HPDE6-E6E7 (cell line): ENCODE measurements around the gene RALB.
"Not testable (repeated sequence)": the region's sequence is repeated elsewhere in the genome, so short reads cannot be mapped to it uniquely, and the experiment has no call there.

Source experiments
- DNase-seq: peaks from one replicate; pipeline ENCODE4 v3.0.0; 2011; ENCODE audit warnings: missing footprints; ENCODE audit errors: extremely low spot score

RALB gene

DNA sequence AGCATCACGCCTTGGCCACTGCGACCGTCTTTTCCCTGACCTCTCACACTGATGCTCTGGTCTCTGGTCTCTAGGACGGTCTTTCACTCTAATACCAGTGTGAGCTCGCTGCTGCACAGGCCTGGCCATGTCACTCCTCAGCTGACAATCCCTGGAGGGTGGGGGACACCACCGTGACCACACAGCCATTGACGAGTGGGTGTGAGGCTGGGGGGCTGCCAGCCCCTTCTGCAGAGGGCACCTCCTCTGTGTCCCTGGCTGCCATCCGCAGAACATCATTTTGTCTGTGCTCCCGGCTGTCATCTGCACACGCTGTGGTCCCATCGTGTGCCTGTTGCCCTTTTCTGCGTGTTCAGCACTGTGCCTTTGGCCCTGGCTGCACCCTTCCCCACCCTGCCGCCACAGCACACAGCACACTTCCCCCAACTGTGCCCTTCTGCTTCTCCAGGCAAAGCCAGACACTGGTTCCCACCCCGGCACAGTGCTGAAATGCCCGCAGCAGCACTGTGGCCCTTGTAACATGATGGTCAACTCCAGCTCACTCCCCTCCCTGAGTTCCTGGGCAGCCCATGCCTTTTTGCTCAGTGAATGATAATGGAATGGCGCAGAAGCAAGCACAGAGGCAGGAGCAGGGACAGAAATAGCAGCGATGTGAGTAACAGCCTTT is 62.8 kb downstream of the RALB start:
- no peak for DNase-seq

DNA sequence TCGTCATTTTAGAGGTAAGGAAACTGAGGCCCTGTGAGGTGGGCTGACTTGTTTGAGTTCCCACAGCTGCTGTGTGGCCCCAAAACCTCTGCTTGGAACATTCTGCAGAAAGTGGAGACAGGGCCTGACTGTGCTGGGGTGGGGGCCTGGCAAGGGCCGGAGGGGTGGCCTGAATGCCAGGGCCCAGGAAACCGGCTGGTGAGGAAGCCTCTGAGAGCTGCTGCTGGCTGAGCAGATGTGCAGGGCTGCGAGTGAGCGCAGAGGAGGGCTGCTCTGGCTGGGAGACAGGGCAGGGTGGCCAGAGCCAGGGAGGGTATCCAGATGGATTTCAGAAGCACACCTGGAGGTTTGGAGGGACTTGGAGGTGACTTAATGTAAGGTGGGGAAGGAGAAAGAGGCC is 63.4 kb downstream of the RALB start:
- no peak for DNase-seq

DNA sequence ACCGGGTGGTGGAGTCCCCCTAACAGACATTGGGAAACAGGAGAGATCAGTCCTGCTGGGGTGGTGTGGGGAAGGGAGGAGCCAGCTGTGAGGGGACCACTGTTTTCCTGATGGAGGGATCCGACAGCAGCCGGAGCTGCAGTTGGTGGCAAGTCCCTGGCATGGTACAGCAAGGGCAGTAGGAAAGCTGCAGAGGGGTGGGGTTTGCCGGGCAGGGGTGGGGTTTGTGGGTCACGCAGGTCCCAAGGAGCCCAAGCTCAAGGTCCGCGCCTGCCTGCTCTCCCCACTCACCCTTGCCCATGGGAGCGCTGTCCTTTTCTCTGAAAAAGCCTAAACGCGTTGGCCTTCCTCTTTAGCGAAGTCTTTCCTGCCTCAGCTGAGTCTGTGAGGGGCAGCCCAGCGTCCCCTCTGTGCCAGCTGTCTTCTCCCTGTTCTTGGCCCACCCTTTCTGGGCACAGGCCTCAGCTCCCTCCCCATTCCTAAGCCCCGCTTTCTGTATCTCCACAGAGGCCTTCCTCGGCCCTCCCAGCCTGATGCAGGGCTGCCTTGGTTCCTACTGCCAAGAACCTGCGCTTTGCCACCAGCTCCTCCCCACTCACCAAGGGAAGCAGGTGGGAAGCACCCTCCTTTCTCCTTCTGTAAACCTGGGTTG is 64.0 kb downstream of the RALB start:
- DNase-seq = no peak

DNA sequence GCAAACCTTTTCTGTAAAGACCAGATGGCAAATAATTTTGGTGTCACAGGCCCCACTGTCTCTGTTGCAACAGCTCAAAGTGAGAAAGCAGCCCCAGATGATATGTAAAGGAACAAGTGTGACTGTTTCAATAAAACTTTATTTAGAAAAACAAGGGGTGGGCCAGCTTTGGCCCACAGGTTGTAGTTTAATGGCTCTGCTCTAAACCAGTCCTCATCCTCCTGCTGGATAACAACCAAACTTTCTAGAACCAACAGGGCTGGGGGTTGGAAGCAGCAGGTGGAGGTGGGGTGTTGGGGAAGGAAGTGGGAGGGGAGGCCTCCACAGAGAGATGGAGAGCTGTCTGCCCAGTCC is 64.5 kb downstream of the RALB start:
- DNase-seq = no peak

DNA sequence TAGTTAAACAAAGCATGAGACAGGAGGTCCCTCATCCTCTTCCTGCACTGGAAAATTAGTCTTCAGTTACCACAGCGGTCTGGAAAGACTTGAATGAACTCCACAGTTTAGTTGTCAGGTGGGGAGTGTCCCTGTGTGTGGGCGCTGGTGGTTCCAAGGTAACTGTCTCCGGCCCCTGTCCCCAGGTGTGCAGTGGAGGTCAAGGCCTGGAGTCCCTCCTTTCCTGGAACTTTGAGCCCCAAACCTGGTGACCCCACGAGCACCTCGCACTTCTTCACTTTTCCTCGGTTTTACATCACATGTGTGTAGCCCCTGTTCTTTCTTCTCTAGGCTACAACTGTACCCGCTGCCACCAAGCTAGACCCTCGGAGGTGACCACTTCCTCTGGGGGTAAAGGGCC is 65.3 kb downstream of the RALB start:
- DNase-seq = no peak

DNA sequence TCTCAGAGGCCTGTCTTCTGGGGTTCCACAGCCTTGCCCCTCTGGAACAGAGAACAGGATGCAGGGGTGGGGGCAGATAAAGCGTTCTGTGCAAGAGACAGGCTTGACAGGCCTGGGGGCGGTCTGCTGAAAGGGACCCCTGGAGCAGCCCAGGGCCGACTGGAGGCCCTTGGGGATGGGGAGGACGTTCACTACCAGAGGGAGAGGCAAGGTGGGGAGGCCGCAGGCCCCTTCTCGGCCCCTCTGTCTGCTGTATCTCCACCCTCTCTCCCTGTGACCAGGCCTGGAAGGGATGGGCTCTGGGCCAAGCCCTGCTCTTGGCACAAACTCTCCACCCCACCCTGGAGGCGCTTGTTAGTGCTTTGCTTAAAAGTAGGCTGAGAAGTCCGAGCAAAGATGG is 66.0 kb downstream of the RALB start:
- DNase-seq = no peak

DNA sequence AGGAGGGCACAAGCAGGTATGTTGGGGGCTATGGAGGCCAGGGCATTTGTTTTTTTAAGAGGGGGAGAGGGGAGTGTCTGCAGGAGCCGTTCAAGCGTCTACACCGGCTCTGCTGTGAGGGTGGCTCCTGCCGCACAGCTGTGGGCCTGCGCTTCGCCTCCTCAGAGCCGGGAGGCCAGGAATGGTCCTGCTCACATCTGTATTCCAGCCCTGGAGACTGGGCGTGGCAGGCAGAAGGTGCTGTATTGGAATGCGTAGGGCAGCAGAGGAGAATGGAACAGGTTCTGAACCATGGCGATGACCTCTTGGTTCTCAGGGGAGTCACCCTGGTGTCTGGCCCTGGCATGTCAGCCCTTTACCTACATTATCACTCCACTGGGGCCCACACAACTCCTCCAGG is 66.5 kb downstream of the RALB start:
- DNase-seq = no peak

DNA sequence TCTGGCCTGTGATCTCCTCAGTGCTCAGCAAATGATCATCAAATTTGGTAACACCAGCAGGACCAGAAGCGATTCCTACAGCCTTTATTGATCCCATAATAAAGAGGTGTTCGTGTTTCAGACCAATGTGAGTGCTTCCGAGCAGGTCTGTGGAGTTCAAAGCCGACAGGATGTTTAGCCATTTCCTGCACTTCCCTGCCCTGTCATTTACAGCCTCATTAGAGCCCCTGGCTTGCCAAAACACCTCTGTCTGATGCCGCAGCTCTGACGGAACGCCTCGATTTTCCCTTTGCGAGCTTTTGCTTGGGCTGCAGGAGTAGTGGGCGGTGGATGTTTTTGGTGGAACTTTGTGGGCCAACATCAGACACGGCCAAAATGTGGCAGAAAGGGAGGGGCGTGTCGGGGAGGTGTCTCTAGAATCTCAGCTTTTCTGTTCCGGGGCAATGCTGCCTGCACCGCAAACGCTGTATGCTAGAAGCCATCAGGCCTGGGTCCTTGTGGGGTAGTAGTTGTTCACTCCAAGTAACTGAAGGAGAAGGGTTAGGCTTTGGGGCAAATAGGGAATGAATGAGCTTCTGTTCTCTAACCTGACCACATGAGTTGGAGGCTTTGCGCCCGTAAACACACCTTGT is 67.2 kb downstream of the RALB start:
- DNase-seq = no peak

DNA sequence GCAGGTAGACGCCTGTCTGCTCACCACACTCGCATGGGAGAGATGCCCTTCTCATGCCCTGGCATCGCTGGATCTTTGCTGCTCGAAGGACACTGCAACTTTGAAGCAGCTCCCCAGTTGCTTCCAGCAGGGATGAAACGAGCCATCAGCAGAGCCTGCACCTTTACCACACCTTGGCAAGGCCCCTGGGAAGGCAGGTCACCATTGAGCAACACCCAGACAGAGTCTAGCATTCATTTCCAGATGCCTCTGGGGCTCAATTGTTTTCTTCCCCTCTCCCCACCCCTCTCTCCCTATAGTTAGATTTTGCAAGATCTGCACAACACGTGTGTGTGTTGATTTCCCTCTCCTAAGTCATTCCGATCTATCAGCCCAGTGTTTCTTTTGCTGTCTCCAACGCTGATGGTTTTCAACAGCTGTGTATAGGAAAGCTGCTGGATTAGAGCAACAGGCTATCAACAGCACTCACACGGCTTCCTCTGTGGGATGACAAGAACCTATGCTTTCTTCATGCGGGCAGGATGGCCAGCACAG is 67.7 kb downstream of the RALB start:
- peak; percentile 29 for DNase-seq

DNA sequence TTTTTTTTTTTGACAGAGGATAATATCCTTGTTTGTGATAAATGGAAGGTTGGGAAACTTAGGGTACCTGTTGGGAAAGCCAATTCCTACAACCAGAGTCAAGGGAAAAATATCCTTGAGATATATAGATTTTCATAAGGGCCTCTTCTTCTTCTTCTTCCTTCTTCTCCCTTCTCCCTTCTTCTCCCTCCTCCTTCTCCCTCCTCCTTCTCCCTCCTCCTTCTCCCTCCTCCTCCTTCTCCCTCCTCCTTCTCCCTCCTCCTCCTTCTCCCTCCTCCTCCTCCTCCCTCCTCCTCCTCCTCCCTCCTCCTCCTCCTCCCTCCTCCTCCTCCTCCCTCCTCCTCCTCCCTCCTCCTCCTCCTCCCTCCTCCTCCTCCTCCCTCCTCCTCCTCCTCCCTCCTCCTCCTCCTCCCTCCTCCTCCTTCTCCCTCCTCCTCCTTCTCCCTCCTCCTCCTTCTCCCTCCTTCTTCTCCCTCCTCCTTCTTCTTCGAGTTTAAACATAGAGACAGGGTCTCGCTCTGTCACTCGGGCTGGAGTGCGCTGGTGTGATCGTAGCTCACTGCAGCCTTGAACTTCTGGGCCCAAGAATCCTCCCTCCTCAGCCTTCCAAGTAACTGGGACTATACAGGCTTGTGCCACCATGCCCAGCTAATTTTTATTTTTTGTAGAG is 68.4 kb downstream of the RALB start:
- DNase-seq = not testable (repeated sequence)

DNA sequence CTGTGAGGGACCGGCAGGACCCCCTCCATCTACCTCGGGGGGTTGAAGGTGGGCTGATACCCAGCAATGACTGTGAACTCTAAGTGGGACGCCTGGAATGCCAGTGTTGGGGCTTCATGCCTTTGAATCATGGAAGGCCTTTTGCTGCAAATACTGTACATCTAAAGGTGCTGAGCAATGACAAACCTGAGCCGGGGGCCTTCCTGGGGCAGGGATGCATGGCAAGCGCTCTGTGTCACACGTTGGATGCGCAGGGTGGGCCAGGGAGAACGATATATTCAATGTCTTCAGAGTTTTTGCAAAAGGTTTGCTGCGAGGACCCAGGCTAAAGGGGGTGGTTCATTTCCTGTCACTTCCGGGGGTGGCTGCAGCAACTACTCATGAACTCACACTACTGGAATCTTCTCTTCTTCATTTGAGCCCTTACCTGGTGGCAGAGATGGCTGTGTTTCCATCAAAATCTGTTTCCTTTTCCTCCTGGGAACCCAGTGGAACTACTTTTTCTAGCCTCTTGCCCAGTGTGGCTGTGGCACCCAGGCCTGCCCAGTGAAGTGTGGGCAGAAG is 69.2 kb downstream of the RALB start:
- no peak for DNase-seq

DNA sequence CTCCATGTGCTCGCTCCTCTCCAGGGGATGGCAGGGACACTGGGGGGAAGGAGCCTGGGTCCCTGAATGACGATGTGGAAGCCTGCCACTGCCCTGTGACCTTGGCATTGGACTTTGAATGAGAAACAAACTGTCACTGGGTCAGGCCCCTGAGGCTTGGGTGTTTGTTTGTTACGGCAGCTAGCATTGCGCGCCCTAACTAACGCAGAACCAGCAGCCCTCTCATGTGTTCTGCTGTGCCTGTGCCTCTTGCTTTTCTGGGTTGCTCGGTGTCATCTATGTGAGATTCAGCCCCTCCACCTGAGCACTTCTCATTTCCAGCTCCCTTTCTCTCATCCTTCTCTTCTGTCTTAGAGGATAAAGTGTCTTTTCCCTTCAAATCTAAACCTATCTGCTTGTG is 69.7 kb downstream of the RALB start:
- no peak for DNase-seq

DNA sequence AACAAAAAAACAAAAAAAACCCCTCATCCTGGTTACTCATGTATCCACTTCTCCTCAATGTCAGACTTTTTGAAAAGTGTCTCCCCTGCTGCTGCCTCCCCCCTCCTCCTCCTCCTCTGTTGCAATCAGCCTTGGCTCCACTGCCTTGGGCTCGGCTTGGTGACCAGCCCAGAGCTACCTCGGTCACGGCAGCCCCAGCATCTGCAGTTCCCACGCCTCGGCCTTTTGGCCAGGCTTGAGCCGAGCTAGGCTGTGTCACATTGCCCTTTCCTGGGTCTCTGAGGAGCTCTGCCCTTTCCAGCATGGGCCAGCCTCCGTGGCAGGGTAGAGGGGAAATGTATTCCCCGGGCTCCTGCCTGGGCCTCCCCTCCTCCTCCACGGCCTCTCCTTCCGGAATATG is 70.6 kb downstream of the RALB start:
- DNase-seq = no peak

DNA sequence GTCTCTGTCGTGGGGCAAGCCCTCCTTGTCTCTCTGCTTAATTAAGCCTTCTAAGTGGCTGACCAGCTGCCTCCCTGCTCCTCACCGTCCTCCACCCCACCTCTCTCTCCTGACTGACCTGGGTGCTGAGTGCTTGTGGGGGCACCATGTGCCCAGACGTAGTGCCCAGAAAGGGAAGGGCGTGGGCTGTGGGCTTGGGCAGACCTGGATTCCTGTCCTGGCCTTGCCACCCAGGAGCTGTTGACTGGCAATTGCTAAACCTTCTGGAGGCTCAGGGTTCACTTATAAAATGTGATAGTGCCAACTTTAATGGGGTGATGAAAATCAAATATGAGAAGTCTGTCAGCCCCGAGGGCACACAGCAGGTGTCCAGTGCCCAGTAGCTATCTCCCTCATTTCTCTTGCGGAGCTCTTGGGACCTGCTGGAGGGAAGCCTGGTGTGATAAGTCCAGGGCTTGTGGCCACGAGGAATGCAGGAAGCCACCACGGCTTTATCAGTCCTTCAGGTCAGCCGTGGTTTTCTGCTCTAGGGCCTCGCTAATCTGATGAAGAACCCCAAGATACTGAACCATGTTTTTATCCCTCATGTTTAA is 71.3 kb downstream of the RALB start:
- DNase-seq = no peak

DNA sequence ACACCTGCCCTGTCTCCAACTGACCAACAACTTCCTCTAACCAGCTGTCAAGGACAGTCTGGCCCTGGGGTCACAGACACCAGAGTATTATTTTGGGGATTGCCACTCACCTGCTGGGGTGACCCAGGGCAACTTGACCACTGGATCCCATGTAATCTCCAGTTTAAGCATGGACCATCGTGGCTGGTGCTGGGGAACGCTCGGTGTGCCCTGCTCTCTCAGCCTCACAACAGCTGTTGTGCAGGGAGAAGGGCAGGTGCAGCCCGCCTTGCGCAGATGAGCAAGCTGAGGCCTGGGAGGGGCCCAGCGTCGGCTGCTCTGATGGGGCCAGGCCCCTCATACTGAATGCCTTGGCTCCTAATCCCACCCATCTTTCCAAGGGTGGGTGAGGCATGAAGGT is 72.3 kb downstream of the RALB start:
- DNase-seq = no peak

DNA sequence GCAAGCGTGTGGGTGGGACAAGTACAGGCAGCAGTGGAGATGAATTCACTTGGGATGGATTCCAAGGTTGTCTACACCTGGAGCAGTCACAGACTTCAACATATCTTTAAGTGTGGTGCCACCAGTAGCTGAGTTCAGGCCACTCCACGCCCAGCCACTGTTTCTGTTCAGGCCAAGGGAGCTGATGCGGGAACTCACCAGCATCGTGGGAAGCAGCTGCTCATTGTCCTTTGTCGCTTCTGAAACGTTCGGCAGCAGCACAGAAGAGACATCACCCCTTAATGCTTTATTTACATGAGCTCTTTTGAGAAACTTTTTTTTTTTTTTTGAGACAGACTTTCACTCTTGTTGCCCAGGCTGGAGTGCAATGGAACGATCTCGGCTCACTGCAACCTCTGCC is 73.4 kb downstream of the RALB start:
- no peak for DNase-seq

DNA sequence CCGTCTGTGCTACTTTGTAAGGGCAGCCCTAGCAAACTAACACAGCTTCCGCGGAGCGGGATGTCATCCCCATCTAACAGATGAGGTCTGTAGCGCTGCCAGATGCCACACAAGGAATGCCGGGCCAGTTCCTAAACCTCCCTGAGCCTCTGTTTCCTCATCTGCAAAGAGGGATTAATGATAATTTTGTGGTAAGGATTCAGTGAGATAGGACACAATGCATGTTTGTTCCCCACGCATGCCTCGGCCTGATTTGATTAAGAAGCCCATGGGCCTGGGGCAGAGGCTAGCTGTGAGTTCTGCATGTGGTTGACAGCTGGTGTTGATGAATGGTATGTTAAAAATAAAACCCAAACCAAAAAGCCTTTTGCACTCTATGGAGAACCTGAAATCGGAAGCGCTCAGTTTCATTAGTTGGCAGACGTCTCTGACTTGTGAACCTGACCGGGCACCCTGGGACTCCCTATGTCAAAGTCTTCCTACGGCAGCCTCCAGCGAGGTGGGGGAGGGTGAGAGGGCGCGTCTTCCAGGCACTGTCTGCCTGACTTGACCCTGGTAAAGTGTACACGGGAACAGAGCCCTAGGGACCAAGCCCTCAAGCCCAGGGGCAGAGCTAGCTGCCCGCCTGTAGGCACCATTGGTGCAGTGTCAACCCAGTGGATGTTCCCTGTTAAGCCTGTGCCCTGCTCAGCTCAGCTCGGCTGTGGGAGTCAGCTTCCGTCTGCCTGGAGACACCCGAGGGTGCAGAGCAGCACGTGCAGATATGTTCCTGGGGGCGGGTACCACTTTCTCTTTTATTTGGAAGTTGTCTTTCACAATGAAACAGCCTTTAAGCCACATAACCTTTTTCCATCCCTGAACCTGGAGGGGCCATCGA is 78.5 kb downstream of the RALB start:
- DNase-seq = no peak

DNA sequence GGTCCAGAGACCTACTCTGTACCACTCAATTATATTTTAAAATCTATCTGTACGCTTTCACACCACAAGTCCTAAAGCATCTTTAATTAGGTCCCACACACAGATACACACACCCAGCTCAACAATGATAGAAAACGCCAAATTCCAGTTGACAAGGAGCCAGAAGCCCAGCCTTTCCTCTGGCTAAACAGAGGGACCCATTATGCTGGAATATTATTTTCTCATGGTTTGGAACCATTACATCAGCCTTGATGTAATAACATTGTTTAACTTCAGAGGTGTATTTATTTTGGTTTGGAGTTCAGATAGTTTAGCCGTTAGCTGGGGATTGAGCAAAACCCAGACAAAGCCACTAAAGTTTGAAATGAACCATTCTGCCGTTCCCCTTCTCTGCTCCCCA is 79.3 kb downstream of the RALB start:
- DNase-seq = no peak

DNA sequence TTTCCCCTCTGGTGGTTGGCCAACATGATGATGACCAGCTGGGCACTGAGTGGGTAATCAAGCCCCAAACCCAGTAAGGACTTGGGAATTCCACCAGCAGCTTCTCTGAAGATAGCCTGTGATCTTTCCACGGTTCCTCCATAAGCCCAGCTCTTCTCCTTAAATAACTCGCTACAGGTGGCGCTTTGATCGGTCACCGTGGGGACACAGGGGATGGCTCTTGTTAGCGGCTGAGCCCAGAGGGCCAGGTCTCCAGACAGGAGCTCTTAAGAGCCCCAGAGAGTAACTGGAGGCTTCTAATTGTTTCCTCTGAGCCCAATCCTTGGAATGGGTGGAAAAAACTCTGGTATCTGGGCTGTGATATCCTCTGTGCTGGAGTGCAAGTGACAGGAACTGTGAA is 79.7 kb downstream of the RALB start:
- DNase-seq = no peak

DNA sequence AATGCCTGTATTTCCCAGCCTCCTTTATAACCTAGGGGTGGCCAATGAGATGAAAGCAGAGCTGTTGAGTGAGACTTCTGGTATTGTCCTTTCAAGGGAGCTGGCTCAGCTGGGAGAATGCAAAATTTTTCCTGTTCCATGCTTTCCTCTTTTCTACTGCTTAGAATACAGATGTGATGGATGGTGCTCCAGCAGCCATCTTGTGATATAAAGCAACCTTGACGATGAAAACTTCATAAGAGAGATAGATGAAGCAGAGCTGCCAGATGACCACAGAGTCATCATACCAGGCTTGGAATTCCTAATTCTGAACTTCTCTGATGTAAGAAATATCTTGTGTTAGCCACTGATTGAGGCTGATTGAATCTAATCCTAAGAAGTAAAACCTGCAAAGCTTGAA is 81.4 kb downstream of the RALB start:
- no peak for DNase-seq

DNA sequence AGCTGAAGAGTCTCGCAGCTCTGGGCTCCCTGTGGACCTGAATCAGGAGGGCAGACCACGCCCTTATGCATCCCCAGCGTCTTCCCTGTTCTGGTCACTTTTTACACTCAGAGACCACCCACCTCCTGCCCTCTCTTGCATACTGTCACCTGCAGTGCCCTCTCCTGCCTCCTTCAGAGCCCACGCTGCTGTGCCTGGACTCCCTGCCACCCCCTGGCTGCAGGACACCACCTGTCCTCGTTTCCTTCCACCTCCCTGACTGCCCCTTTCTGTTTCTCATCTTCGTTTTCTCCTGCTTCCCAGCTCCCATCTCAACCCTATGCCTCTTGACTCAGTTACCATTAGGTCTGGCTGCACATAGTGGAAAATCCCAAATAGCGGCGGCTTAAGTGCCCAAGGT is 84.1 kb downstream of the RALB start:
- DNase-seq = no peak
